SK-N-DZ (cell line): ENCODE data around the gene ERMARD.

ENCODE experiments used
- DNase-seq: peaks from one replicate; pipeline ENCODE4 v3.0.0-alpha.2; 2015; ENCODE audit warnings: low spot score

The ERMARD gene

DNA sequence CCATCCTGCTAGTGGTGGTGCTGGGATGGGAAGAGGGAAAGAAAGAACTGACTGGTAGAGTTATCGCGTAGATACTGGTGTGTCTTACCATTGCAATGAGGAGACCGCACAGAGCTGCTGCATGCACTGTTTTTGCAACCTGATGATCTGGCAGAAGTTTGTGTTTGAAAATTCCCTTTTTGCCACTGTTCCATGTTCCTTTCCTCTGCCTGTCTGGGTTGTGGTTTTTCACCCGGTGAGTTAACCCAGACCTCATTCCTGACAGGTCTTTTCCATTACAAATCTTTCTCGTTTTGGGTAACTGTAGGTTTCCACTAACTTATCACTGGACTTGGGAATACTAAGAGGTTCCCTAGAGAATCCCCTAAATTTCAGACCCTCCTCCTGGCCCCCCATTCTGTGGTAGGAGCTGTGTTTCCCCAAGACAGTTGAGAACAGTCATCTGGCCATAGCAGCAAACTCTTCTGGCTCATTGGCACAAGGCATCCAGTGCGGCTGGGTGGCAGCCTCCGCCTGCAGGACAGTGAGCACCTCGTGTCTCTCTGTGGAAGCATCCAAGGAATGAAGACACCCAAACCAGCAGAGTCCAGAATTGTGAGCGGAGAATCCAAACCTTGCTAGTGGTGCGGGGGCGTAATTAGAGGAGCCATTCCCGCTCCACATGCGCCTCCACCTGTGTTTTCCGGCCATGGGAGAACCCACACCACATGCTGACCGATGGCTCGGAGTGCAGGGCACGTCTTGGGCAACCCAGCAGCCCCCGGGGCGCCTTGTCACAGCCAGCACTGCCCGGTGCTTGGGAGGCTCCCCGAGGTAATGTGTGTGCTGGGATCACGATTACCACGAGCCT is 32.8 kb downstream of the ERMARD start:
- DNase-seq, result no peak

DNA sequence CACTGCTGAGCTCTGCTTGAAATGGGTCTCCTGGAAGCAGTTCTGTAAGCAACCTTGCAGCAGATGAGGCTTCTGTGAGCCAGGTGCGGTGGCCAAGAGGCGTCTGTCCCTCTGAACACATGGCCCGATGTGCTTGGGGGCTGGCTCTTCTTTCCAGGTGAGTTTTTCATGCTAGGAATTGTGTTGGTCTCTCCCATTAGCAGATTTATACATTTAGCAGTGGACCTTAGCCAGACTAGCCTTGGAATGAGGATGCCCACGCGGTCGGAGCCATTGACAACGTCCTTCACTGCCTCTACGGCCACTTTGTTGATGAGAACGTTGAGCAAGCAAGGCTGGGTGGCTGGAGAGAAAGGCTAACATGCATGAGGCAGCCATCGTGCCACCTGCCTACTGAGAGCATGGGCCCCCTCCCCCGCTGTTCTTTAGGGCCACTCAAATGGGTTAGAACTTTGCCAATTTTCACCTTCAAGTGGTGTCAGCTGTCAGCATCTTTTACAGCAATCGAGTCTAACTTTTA is 33.5 kb downstream of the ERMARD start:
- no peak for DNase-seq

DNA sequence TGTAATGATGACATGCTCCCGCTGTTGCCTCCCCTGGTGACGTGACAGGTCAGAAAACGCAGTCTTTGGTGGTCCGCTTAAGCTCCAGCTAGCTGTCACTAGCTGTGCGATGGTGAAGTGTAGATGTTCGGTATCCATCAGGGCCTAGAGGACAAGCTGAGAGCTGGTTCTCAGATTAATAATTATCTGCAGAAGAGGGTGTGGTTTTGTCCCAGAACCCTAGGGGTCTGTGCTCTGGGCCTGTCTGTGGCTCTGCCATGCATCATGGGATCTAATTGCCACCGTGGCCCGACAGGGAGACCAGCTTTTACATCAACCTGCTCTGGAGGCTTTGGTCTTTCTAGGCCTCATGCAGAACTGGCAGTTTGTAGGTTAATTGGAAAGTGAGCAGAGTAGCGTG is 34.1 kb downstream of the ERMARD start:
- no peak for DNase-seq

GRCh38 chr6:169786349-169786748 is 34.9 kb downstream of the ERMARD start:
- no peak for DNase-seq

DNA sequence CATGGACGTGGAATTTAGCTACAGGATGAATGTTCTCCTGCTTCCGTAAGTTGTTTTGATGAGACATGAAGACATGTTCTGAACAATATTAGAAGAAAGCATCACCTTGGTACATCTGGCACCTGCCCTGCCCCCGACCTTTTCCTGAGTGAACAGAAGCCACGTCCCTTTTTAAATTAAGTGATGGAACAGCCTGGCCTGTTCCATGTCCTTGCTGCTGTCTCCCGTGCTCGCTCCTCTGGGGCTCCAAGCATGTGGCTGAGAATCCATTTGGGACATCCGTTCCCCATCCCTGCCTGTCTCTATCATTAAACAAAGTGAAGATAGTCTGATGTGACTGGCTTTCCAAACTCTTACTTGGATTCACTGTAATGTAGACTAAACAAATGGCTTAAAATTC is 36.4 kb downstream of the ERMARD start:
- DNase-seq, result no peak

GRCh38 chr6:169788809-169789145 is 37.4 kb downstream of the ERMARD start:
- no peak for DNase-seq

GRCh38 chr6:169789146-169789943 is 37.9 kb downstream of the ERMARD start:
- peak; percentile 21 for DNase-seq

DNA sequence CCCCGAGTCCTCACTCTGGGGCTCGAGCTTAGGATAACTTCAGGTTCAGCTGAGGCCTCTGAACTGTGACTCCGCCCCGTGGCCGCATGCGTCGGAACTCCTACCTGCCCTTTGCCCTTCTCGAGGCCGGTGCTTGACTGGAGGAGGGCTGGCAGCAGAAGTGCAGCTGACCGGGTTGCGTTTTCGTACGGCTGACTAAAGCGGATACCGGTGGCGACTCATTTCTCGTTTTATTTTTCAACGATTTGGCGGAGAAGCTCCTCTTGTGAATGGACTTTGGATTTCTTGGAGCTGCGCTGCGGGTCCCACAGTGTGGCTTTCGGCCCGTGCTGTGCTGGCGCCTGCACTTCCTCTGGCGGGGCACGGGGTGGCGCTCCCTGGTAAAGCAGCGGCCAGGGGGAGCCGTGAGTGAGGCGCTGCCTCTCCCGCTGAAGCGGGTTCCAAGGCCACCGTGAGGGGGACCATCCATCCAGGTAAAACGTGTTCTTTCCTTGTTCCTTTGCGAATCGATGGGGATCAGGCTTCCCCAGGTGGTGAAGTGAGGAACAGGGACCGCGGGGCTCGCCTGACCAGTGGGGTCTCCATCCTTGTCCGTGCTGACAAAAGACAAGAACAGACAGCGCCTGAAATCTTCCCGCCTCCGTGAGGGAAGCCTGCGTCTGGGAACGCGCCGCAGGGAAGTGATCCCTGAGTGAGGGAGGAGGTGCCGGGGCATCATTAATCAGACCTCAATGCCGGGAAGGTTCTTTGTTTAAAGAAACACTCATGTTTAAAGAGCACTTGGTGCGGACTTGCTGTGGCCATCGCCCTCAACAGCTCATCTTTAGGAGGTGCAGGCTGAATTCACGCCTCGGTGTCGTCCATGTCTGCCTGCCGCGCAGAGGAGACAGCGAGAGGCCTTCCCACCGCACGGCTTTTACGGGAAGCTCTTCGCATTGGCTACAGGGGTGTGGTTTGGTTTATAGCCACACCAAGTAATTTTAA is 38.8 kb downstream of the ERMARD start:
- peak; percentile 81 for DNase-seq

DNA sequence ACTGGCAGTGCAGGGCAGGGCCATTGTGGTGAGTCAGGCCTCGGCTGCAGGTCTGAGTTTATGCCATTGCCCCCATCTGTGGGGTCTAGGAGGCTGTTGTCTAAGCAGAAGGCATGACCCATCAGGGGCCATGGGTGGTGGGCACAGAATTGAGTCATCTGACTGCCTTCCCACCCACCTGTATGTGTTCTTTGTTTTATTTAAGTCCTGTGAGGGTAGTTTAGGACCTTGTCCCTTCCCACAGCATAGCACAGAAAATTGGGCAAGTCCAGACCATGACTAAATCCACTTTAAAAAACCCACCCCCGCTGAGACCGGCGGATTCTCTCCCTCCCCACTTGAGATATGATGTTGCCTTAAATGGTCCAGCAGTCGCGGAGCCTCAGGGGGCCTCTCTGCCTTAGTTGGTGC is 40.3 kb downstream of the ERMARD start:
- no peak for DNase-seq

DNA sequence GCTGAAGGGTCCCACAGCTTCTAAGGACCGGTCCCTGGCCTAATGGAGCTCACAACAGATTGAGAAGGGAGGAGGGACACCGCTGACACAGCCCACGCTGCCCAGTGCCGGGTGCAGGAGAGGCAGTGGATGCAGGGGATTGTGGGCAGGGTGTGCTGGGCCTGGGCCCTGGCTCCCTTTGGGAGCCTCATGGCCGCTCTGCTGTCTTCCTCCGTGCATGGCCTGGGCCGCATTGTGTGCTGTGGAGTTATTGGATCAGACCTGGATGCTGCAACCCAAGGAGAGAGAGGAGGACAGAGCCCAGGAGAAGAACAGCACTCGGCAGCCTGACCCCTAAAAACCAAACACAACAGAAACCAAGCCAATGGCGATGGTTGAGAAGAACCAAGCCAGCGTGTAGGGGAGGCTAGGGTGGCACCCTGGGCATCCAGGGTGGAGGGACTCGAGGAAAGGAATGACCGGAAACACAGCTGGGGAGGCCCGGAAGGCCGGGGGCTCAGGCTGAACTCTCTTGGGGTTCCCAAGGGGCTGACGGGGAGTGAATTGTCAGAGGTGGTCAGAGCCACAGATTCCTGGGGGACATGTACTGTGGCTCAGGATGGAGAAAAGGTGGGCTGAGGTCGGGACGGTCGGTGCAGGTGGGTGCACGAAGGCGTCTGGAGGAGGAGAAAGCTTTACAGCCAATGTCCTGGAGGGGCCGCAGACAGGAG is 41.0 kb downstream of the ERMARD start:
- DNase-seq, result no peak

- no peak for DNase-seq
Observed at GRCh38 chr6:169793408-169793807, 42.0 kb downstream of the ERMARD start.

GRCh38 chr6:169794317-169795055 is 43.1 kb downstream of the ERMARD start:
- no peak for DNase-seq

- no peak for DNase-seq
Observed at GRCh38 chr6:169795196-169795595, 43.8 kb downstream of the ERMARD start.

DNA sequence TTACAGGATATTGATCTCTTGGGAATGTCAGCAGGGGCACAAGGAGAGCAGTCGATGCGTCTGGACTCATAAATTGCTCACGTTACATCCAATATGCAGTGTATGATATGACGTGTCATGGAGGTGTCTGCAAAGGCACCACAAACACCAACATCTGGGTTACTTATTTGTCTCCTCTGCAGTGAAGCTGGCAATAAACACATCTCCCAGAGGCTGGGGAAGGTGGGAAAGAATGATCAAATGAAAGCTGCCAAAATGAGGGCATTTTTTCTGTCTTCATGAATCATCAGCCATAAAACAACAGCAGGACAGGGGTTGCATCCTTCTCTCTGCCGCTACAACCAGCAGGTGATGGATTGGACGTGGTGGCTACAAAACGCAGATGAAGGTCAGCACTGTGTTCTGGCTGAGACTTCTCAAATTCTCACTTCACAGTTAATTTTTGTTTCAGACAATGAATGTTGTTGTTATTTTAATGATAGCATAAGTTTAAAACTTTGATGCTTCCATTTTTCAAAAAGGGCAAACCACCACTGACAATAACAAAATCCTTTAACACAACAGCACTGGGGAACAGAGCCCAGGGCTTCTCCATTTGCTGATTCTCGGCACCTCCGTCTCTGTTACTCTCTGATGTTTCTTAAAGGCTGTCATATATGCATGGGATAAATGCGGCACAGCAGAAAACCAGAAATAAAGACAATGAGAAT is 47.5 kb downstream of the ERMARD start:
- DNase-seq, result no peak

DNA sequence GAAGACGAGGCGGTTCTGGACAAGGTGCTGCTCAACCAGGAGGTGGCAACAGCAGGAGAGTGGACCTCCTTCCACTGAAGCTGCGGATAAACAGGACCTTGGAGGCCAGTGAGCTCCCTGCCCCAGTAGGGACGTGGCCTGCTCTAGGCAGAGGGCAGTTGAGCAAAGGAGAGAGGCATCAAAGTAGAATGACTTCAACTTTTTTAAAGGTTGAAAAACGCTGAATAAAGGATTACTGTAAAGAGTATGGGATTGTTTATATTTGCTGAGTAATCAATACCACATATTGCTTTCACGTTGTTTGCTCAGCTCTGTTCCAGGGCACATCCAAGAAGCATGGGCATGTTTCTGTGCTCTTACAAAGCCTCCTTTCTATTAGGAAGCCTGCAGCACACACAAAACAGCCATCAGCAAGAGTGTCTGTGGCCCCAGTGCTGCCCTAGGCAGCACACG is 48.1 kb downstream of the ERMARD start:
- DNase-seq, result no peak

DNA sequence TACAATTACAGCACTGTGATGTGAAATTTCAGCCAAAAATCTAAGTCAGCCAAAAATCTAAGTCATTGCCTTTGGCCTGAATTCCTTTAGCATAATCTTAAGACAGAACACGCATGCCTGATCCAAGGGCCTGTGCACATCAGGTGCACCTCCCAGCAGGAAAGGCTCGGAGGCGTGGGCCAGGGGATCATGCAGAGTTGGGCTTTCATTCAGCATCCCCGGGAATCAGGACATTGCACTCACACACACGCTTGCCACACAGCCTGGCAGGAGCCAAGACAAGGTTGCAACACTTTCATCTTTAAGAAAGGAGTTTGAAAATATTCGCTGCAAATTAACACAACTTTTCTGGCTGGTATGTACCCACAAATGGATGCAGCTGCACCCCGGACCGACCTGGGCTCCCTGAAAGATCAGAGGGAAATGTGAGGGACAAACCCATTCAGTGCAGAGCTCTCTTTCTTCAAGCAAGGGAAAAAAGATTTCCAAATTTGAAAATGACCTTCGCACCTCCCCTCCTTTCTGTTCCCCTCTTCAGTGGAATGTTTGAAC is 48.8 kb downstream of the ERMARD start:
- no peak for DNase-seq

GRCh38 chr6:169800668-169801395 is 49.4 kb downstream of the ERMARD start:
- no peak for DNase-seq

- DNase-seq, result no peak
Observed at GRCh38 chr6:169801396-169802160, 50.2 kb downstream of the ERMARD start.
